ENCODE measurements around the gene RTCA. TPM values are rescaled to one million over a fixed set of nuclear protein-coding genes. Genes with fewer than 3 reads are reported as not detected.

Gene RTCA
- total RNA-seq, 4 donors from 2014 or later: 22.3 to 32.8 (median 24.8) TPM

DNA sequence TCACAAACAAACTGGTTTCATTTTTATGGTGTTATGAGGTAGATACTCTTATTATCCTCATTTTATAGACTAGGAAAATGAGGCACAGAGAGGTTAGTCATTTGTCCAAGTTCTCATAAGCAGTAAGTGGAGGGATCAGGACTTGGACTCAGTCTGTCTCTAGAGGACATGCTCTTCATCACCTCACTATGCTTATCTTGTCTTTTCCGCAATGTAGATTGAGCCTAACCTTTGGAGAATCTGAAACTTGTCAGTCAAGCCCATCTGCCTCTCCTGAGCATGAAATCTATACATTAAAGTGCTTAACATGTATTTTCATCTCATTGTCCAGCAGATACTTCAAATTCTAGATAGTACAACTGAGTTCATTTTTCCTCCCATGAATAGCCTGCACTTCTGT, 74.5 kb downstream of the RTCA start:
- no peak for ATAC-seq
- Histone ChIP-seq H3K36me3 (no peaks in the 10 kb centered on the region), H3K4me1 (no peaks in the 10 kb centered on the region), H3K4me3 (no peak overlapping the region), H3K9me3 (no peaks in the 10 kb centered on the region), H3K27ac (no peak overlapping the region), H3K27me3 (no peaks in the 10 kb centered on the region)
- DNase-seq: no peak
- in situ Hi-C loops (cut with MboI; ENCODE audit: low sequenced_read_pairs in 4 of 4): no loop called here
- intact Hi-C loops (cut with DNase I; ENCODE audit: low total_unique reads): no loop called here
- TF ChIP-seq POLR2A (IDR thresholded peaks at IDR 0.05): no peak
- TF ChIP-seq, protein P1, sequence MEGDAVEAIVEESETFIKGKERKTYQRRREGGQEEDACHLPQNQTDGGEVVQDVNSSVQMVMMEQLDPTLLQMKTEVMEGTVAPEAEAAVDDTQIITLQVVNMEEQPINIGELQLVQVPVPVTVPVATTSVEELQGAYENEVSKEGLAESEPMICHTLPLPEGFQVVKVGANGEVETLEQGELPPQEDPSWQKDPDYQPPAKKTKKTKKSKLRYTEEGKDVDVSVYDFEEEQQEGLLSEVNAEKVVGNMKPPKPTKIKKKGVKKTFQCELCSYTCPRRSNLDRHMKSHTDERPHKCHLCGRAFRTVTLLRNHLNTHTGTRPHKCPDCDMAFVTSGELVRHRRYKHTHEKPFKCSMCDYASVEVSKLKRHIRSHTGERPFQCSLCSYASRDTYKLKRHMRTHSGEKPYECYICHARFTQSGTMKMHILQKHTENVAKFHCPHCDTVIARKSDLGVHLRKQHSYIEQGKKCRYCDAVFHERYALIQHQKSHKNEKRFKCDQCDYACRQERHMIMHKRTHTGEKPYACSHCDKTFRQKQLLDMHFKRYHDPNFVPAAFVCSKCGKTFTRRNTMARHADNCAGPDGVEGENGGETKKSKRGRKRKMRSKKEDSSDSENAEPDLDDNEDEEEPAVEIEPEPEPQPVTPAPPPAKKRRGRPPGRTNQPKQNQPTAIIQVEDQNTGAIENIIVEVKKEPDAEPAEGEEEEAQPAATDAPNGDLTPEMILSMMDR (IDR thresholded peaks at IDR 0.05 in 4 of 5, conservative IDR thresholded peaks at IDR 0.05 in 1 of 5): no peak

- H3K27me3 ChIP-seq: no peaks in the 10 kb centered on the region
- no peak for ATAC-seq
- intact Hi-C loops (cut with DNase I; ENCODE audit: low total_unique reads): no loop called here
- H3K27ac ChIP-seq: no peak overlapping the region
- in situ Hi-C loops (cut with MboI; ENCODE audit: low sequenced_read_pairs in 4 of 4): no loop called here
- H3K4me3 ChIP-seq: no peak overlapping the region
- H3K4me1 ChIP-seq: no peaks in the 10 kb centered on the region
- no peaks in the 10 kb centered on the region for H3K9me3 ChIP-seq
- DNase-seq: no peak
- no peaks in the 10 kb centered on the region for H3K36me3 ChIP-seq
- no peak for TF ChIP-seq POLR2A (IDR thresholded peaks at IDR 0.05)
- TF ChIP-seq, protein P1 (IDR thresholded peaks at IDR 0.05 in 4 of 5, conservative IDR thresholded peaks at IDR 0.05 in 1 of 5): no peak
These were observed 76.3 kb downstream of the RTCA start for GRCh38 chr1:100342348-100342747.

MicroRNAs encoded within 50 kb of the gene (microRNA counts, 767-probe panel; counts per million panel counts)
- microRNA hsa-miR-553: 356 to 448 counts per million in 2 donors

Small RNAs within 50 kb of the gene (microRNA-seq; reads per million reads assigned to microRNA genes)
- gene MIR553 (ENCODE audit: borderline replicate concordance in 2 of 2): 0 reads per million in 2 donors

Other genes with a start within 250 kb of the RTCA start
- 1 to 10 TPM in 3 of 4 donors, under 1 TPM in 1; 0.71 to 4.2 (median 1.6) TPM for gene SASS6, start 133.3 kb upstream of the RTCA start, total RNA-seq
- 10 to 100 TPM in 3 of 4 donors, 1 to 10 TPM in 1; 5.5 to 22.6 (median 10.6) TPM for gene TRMT13, start 133.1 kb upstream of the RTCA start, total RNA-seq
- gene LRRC39, start 88.0 kb upstream of the RTCA start, total RNA-seq: 10 to 100 TPM; 23.4 to 73.2 (median 42.1) TPM
- gene DBT, start 16.4 kb upstream of the RTCA start, total RNA-seq: 10 to 100 TPM in 1 of 4 donors, 1 to 10 TPM in 3; 7.6 to 11.3 (median 9.6) TPM
- gene CDC14A, start 86.3 kb downstream of the RTCA start, total RNA-seq: 10 to 100 TPM in 1 of 4 donors, 1 to 10 TPM in 3; 2.1 to 10.0 (median 6.0) TPM

Measured in gastrocnemius medialis (tissue), 4 donors.